Activated CD4-positive, alpha-beta T cell treated with anti-CD3 and anti-CD28 coated beads for 4 hours (primary cell): ENCODE data around the gene RMP24.
A peak's percentile ranks its signal among the peaks of the same experiment; 100 is the strongest.
"Not testable (repeated sequence)": the region's sequence is repeated elsewhere in the genome, so short reads cannot be mapped to it uniquely, and the experiment has no call there.

Source experiments
- DNase-seq, 2 donors: peaks; one replicate each; pipeline ENCODE4 v3.0.0-alpha.2; 2020

The RMP24 gene

DNA sequence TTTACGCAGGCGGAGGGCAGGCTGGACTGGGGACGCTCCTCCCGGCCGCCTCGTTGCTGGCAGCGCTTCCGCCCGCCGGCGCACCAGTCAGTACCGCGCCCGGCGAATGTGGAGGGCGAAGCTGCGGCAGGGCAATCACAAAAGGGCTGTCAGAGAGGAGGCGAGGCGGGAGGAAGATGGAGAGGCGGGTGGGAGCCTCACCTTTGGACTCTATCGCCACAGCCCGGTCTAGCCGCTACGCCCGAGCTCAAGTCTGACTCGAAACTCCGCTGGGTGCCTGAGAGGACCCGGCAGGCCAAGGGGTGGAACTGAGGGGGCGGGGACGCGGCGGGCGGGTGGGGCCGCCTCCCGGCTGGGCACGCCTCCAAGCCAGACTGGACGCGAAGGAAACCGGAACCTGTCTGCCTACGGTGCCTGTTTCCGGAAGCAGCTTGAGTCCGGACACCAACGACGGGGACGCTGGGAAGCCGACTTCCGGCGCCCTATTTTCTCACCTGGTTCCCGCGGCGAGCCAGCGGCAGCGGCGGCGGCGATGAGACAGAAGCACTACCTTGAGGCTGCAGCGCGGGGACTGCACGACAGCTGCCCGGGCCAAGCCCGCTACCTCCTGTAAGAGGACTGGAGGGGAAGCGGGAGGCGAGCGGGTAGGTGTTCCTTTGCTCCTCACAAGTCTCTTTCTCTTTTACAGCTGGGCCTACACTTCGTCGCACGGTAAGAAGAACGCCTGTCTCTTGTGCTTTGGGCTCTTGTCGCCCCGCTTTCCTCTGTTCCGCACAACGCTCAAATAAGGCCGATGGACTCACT, at the start of gene RMP24:
RMP24 (plus strand) TSS at position 483 of the 804 bp plus-strand sequence.
- DNase-seq: peak; percentile 89 to 92

DNA sequence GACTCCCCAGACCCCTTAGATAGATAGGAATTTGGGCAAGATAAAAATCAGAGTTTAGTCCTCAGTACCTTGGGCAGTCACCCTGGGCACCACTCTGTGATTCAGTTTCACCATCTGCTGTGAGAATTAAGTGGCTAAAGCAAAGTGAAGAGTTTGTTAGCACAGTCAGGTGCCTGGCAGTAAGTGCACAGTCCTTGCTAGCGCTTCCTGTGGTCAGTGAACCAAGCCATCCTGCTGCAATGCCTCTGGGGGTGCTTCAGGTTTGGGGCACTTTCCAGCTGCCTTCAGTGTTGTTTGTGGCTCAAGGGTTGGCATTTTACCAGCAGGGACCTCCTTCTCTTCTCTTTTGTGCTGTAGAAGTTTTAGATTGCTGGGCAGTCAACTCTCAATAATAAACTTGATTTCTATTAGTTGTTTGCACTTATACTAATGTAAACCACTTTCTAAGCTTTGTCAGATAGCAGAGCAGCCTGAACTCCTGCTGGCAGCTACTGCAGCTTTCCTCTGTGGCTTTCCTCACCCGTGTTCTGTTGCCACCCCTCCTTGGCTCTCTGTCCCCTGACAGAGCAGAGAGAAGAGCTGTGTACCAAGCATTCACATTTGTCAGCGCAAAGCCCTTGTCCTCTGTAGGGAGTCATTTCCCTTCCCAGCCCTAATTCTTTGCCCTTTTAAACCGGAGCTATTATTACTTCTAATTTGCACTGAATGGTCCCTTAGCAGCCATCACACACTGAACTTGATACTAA, 48.4 kb upstream of the RMP24 start:
- no peak for DNase-seq

DNA sequence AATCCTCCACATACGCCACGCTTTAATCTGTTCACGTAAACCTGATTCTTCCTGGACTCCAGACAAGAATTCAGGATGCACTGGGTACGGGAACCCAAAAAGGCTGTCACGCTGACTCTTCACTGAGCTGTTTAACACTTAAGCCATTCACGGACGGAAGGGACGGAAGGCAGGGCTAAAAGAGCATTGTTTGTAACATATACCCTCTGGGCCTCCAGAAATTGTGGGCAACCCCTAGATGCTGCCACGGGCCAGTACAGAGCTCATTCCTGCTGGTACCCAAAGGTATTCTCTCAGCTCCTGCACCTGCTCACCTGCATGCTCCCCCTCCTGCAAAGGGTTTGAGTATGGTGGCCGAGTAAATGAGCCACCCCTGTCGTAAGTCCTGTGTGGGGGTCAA, 45.6 kb upstream of the RMP24 start:
- DNase-seq: no peak

DNA sequence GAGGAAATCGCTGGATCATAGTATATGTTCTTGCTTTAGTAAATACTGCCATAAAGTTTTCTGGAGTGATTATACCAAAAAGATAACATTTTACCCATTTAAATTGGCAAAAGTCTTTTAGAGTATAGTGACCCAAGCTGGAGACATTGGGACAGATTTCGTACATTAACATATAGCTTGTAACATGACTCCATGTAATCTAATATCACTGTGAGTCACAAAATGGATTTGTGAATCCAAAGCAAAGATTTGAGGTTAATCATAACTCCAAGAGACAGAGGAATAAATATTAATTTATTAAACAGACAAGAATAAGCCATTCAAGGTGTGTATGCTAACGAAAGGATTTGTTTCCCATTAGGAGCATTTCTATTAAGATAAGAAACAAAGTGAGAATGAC, 45.0 kb upstream of the RMP24 start:
- DNase-seq: no peak

DNA sequence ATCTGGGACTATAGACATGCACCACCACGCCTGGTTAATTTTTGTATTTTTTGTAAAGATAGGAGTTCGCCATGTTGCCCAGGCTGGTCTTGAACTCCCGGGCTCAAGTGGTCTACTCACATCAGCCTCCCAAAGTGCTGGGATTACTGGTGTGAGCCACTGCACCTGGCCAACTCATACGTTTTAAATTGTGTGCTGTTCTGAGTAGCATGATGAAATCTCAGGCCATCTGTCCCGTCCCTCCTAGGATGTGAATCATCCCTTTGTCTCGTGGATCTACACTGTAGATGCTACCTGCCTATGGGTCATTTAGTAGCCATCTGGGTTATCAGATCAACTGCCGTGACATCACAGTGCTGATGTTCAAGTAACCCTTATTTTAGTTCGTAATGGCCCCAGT, 38.5 kb upstream of the RMP24 start:
- no peak for DNase-seq

DNA sequence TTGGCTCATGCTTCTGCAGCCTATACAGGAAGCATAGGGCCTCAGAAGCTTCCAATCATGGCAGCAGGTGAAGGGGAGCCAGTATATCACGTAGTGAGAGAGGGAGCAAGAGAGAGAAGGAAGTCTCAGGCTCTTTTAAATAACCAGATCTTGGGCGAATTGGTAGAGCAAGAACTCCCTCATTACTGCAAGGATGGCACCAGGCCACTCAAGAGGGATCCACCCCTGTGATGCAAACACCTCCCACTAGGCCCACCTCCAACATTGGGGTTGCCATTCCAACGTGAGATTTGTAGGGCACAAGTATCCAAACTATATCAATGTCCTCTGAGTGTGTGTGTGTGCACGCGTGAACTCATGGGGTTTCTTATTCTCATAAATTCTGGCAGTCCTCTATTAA, 37.6 kb upstream of the RMP24 start:
- no peak for DNase-seq

DNA sequence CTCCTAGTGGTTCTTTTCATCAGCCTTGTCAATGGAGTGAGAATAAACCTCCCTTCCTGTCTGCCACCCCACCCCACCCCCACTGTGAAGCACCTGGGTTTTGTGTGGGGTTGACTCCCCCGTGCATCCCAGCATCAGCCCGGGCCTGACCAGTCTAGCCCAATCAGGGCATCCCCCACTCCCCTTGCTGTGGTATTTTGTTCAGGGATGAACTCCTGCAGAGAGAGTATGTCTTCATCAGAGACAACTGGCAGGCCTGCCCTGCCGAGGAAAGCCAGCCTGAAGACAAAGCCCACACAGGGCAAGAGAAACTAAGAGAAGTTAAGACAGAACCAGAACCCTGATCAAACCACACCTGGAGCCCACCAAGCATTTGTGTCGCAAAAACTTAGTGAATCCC, 36.7 kb upstream of the RMP24 start:
- DNase-seq: no peak

DNA sequence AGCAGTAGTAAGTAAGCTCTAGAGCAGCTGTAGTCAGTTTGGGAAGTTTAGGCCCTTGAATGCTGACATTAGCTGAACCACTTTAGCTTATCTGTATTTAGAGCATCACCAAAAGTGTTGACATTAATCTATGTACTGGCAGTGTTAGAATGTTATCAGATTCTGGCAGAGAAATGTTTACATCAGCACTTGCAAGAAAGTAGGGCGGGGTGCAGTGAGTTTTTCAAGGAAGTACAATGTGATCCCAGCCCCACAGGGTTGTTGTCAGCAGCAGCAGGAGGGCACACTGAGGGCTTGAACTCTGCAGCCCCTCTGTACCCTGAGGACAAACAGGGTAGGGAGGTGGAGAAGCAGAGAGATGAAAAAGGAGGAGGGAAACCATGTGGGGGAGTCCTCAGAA, 35.5 kb upstream of the RMP24 start:
- DNase-seq: no peak

DNA sequence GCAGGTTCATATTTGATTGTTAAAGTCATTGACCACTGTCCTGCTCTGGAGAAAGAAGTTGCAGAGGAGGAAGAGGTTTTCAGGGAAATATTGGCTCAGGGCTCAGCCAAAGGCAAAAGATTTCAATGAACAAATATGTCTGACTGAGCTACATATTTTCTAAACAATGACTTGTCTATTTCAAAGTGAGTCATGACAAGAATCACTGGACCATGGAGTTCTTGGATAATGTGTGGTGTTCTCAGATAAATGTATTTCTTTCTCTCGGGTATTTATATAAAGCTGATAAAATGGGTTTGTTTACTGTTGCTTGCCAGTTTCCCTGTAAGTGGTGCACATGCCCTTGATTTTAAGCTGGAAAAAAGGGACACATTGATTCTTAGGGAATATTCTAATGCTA, 34.3 kb upstream of the RMP24 start:
- no peak for DNase-seq

DNA sequence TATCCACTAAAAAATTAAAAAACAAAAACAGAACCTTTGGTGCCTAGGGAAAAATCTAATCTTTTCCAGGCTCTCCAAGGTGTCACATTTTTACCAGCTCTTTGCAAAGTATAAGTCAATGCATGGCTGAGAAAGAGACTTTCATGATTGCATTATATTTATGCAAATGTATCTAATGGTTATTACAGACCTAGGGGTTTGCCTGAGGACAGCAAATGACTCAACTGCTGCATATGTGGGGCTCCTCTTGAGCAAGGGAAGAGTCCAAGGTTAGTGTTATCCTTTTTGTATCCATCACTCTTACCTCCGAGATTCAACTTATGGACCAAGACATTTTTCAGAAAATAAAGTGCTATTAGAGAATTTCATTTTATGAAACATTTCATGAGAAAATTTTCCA, 33.9 kb upstream of the RMP24 start:
- DNase-seq: no peak

DNA sequence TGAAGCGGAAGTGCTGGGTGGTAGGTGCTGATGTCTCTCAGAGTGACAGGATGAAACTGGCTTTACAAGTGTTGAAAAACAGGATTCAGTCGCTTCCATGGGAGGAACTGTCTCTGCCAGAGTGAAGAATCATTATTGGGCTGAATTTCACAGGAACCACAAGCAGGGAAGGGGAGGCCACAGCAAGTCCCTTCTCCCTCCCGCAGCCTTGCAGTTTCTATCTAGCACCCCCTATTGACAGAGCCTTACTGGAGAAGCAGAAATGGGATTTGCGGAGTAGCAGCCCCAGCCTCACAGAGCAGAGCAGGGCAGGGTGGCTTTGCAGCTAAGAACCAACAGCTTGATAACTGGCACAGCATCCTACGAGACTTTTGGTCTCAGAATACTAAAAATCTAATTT, 33.3 kb upstream of the RMP24 start:
- no peak for DNase-seq

DNA sequence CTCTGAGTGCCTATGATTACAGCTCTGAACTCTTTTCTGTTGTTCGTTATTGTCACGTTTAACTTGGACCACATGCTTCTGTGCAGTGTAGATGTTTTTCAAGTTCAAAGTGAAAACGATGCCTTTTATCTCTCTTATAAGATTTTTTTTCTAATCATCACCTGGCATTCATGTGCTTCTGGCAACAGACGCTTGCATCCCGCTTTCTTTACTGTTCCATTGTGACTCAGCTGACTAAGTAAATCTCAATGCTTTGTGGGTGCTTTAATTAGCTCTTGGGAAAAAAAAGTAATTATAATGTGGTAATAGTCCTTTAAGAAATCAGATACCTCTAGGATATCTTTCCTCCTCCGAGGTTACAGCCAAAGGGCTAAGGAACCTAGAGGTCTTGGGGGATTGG, 31.2 kb upstream of the RMP24 start:
- DNase-seq: no peak

DNA sequence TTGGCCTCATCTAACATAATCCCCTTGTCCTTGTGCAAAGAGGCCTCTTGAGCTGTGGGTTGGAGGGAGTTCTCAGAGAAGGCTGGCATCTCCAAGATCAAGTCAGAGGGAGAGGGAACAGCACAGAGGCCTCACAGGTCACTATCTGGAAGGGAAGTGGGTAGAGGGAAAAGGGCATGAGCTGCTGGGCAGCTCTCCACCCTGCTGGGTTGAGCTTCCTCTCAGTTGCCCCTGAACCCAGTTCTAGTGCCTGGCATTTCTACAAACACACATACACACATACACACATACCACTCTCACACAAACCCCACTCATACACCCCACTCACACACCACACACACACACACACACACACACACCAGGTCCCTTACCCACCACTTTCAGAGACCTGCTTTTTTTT, 30.3 kb upstream of the RMP24 start:
- no peak for DNase-seq

DNA sequence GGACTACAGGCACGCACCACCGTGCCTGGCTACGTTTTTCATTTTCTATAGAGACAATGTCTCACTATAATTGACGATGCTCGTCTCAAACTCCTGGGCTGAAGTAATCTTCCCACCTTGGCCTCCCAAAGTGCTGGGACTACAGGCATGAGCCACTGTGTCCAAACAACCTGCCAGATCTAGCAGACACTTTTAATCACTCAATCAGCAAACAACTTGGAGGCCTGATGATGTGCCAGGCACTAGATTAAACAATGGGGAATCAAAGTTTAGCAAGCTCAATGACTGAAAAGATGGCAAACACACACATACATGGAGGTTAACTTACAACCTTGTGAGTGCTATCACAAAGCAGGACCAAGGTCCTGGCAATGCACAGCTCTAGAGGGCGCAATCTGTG, 29.8 kb upstream of the RMP24 start:
- no peak for DNase-seq

DNA sequence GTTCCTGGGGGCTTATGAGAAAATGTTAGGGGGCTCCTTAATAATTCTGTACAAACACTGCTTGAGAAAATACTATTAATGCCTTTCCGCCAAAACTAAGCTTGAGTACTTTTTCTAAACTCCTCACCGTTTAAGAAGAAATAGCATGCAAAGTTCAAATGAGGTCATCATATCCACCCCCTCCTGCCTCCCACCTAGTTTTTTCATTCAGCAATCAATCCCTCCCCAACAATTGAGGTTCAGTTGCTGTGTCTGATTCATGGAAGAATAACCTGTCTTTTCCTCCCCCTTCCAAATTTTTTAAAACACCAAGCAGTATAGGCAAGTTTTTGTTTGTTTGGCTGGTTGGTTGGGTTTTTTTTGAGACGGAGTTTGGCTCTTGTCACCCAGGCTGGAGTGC, 24.4 kb upstream of the RMP24 start:
- DNase-seq: no peak

DNA sequence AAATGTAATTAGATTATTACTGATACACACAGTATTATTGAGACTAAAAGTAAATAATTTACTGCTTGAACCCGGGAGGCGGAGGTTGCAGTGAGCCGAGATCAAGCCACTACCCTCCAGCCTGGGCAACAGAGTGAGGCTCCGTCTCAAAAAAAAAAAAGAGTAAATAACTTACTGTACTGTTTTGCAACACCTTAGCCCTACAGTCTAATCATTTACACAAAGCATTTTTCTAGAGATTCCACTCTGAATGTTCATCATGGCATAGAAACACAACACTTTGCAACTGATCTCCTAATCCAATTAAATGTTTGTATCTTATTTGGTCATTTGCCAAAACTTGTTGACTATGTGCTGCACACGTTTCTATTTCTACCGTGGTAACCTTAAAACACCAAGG, 23.4 kb upstream of the RMP24 start:
- no peak for DNase-seq

DNA sequence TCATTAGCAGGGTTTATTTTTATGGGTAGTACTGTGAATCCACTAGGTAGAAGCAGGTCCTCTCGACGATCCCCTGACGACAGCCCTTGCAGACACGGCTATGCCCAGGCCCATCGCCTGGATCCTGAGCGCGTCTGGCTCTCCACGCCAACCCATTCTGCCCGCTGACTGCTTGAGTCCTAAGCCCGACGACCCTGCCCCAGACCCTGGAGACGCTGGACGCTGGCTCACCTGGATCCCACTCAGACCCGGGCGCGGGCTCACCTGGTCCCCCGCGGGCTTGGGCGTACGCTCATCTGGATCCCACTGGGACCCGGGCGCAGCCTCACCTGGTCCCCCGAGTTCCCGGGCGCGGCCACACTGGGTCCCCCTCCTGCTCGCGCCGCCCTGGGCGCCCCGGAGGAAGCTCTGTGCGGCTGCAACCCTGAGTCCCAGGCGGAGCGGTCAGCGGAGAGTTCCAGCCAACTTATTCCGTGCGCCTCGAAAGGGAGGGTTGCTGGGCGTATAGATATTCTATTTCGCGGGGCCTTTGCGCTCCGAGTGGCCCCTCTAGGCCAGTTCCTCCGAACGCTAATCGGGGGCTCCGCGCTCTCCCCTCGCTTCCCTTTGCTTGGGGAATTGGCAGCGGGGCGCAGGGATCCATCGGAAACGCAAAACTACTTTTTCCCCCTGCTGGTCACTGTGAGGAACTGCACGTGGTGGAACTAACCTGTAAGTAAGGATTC, 22.4 kb upstream of the RMP24 start:
- peak; percentile 32 to 50 for DNase-seq

DNA sequence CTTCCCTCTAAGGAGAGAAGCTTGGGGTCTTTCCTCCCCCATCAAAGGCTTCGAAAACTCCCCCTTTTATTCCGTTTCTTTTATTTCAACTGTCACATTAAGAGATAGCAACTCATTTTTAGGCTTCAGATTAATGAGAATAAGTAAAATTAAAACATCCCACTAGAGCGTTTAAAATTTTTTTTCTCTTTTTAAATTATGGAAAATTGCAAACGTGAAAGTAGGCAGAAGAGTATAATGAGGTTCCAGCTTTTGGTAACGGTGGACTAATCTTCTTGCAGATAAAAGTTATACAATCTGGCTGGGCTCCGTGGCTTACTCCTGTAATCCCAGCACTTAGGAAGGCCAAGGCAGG, 21.9 kb upstream of the RMP24 start:
- no peak for DNase-seq

DNA sequence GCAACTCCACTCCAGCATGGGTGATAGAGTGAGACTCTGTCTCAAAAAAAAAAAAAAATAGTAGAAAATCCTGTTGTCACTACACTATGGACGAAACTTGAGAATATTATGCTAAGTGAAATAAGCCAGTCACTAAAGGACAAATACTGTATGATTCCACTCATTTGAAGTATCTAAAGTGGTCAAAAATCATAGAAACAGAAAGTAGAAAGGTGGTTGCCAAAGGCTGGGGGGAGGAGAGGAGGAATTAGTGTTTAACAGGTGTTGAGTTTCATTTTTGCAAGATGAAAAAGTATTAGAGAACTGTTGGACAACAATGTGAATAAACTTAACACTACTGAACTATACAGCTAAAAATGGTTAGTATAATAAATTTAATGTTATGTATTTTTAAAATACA, 18.8 kb upstream of the RMP24 start:
- no peak for DNase-seq

DNA sequence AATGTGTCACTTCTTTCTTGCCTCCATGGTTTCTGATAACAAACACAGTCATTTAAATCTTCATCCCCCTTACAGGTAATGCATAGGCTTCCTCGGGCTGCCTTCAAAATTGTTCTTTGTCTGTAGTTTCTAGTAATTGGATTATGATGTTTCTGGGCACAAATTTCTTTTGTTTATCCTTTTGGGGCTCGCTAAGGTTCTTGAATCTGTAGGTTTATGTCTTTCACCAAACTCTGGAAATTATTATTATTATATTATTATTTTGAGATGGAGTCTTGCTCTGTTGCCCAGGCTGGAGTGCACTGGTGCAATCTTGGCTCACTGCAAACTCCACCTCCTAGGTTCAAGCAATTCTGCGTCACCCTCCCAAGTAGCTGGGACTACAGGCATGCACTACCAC, 16.3 kb upstream of the RMP24 start:
- DNase-seq: no peak

DNA sequence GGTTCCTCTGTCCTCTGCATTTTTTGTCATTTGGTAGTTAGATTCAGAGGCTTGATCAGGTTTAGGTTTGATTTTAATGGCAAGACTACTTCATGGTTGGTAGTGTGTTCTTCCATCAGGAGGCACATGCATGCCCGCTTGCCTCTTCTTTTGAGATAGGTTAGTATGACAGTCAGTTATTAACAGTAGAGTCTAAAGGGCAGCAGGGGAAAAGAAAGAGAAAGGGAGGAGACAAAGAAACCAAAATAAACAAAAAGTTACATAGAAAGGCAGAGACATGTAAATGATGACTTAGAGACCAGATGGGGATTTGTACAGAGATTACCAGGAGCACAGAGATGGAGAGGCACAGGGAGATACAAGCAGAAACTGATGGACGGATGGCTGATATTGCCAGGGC, 10.2 kb upstream of the RMP24 start:
- DNase-seq: no peak

DNA sequence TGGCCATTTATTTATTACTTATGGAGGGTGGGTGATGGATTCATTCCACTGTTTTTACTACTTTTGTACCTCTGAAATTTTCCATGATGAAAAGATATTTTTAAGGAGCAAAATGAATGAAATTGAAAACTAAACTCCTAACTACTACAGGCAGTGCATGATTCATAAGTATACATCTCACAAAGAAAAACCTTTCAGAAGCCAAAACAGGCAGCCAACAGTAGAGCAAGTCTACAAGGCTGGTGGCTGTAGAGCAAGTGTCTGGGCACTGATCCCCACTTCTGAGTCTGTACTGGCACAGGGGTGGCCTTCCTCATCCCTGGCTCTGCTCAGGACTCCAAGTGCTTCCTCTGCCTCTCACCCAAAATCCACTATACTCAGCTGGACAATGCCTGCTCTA, 8.2 kb upstream of the RMP24 start:
- DNase-seq: no peak

DNA sequence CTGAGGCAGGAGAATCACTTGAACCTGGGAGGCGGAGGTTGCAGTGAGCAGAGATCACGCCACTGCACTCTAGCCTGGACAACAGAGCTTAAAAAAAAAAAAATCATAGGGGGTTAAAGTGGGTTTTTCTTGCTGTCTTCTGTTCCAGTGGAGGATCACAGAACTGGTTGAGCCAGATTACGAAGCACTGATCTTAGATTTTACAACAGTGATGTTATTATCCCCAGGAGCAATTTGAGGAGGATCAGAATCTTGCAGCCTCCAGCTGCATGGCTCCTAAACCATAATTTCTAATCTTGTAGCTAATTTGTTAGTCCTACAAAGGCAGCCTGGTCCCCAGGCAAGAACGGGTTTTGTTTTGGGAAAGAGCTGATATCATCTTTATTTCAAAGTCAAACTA, 4.6 kb upstream of the RMP24 start:
- not testable (repeated sequence) for DNase-seq

DNA sequence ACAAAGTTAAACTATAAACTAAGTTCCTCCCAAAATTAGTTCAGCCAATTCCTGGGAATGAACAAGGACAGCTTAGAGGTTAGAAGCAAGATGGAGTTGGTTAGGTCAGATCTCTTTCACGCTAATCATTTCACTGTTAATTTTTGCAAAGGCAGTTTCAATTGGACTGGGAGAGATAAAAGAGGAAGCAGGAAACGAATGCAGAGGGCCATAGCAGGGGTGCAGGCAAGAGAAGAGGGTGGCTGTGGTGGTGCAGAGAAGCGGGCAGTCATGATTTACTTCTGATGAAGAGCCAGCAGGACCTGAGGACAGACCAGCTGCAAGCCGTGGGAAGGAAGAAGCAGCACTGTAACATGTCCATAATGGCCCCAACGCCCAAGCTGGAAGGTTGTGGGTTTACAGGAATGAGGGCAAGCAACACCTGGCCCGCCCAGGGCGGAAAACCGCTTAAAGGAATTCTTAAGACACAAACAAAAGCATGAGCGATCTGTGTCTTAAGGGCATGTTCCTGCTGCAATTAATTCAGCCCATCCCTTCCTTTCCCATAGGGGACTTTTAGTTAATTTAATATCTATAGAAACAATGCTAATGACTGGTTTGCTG, 4.1 kb upstream of the RMP24 start:
- no peak for DNase-seq
